HuH-7 (cell line): ENCODE data around the gene LRRC53.

Experiments
- DNase-seq: peaks from one replicate; pipeline ENCODE4 v3.0.0; 2011; ENCODE audit warnings: low spot score

LRRC53 gene

GRCh38 chr1:74512170-74512915, at the start of gene LRRC53:
Gene LRRC53 (minus strand): TSS chr1:74512611. CDS start chr1:74483349, 29,262 bp downstream.
- no peak for DNase-seq

- no peak for DNase-seq
Measured at GRCh38 chr1:74549932-74550331, 37.5 kb upstream of the LRRC53 start.

- no peak for DNase-seq
Measured at GRCh38 chr1:74548961-74549750, 36.7 kb upstream of the LRRC53 start.

GRCh38 chr1:74545821-74546220, 33.4 kb upstream of the LRRC53 start:
- DNase-seq = no peak

GRCh38 chr1:74534241-74534640, 21.8 kb upstream of the LRRC53 start:
- no peak for DNase-seq

- DNase-seq = no peak
Measured at GRCh38 chr1:74531796-74532195, 19.4 kb upstream of the LRRC53 start.

- no peak for DNase-seq
Measured at GRCh38 chr1:74530892-74531291, 18.5 kb upstream of the LRRC53 start.

GRCh38 chr1:74528123-74528522, 15.7 kb upstream of the LRRC53 start:
- DNase-seq = no peak

- no peak for DNase-seq
Measured at GRCh38 chr1:74526708-74527107, 14.3 kb upstream of the LRRC53 start.

GRCh38 chr1:74523873-74524480, 11.6 kb upstream of the LRRC53 start:
- no peak for DNase-seq

- no peak for DNase-seq
Measured at GRCh38 chr1:74522148-74522547, 9.7 kb upstream of the LRRC53 start.

GRCh38 chr1:74517599-74518051, 5.2 kb upstream of the LRRC53 start:
- DNase-seq = no peak

GRCh38 chr1:74513411-74514300, 1.2 kb upstream of the LRRC53 start:
- no peak for DNase-seq

- no peak for DNase-seq
Measured at GRCh38 chr1:74508449-74508848, 4.0 kb downstream of the LRRC53 start.

GRCh38 chr1:74505928-74506710, 6.3 kb downstream of the LRRC53 start:
- DNase-seq = no peak

- no peak for DNase-seq
Measured at GRCh38 chr1:74504933-74505512, 7.4 kb downstream of the LRRC53 start.

- DNase-seq = peak; percentile 21
Measured at GRCh38 chr1:74504125-74504932, 8.1 kb downstream of the LRRC53 start.

GRCh38 chr1:74502858-74503257, 9.6 kb downstream of the LRRC53 start:
- no peak for DNase-seq

GRCh38 chr1:74502432-74502831, 10.0 kb downstream of the LRRC53 start:
- DNase-seq = peak; percentile 1

- no peak for DNase-seq
Measured at GRCh38 chr1:74498901-74499300, 13.5 kb downstream of the LRRC53 start.
